OCI-LY7 (cell line): ENCODE measurements around the gene DLX2.

ENCODE experiments used
- EZH2phosphoT487 ChIP-seq: fragments of 200-600 bp; sonication (generic); IDR thresholded peaks from 2 replicates; pipeline ENCODE4 v1.6.1; 2018; ENCODE audit warnings: low read depth, borderline replicate concordance, mild to moderate bottlenecking, mixed run types, antibody characterized with exemption, low read length, moderate library complexity, mixed read lengths
- TF ChIP-seq, protein P1 (sequence below): fragments of 200-600 bp; sonication (generic); conservative IDR thresholded peaks from 2 replicates; pipeline ENCODE4 v1.5.1; 2014; ENCODE audit warnings: mild to moderate bottlenecking, antibody characterized with exemption, low read length, moderate library complexity, mixed read lengths

DNA sequence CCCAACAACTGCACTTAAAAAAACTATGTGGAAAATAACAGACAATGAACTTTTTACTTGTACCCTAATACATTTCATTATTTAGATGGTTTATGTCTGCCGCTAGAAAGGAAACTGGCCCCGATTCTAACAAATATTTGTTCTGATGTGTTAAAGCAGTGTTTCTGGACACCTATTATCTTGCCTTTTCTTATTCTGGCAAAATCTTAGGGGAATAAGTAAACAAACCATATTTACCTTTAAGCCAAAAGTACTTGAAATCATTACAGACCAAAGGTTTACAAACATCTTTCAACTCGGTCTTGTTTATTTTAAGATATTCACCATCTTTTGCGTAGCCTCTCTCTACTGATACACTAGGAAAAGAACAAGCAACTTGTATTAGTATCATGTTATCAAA is 29.2 kb downstream of the DLX2 start:
- TF ChIP-seq, protein P1, sequence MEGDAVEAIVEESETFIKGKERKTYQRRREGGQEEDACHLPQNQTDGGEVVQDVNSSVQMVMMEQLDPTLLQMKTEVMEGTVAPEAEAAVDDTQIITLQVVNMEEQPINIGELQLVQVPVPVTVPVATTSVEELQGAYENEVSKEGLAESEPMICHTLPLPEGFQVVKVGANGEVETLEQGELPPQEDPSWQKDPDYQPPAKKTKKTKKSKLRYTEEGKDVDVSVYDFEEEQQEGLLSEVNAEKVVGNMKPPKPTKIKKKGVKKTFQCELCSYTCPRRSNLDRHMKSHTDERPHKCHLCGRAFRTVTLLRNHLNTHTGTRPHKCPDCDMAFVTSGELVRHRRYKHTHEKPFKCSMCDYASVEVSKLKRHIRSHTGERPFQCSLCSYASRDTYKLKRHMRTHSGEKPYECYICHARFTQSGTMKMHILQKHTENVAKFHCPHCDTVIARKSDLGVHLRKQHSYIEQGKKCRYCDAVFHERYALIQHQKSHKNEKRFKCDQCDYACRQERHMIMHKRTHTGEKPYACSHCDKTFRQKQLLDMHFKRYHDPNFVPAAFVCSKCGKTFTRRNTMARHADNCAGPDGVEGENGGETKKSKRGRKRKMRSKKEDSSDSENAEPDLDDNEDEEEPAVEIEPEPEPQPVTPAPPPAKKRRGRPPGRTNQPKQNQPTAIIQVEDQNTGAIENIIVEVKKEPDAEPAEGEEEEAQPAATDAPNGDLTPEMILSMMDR, result no peak
- no peak for TF ChIP-seq EZH2phosphoT487
